PFSK-1 (cell line): ENCODE measurements around the gene SUCLG2.

Experiments
- POLR2AphosphoS5 ChIP-seq: IDR thresholded peaks from 2 replicates; pipeline ENCODE4 v1.6.1; 2012; ENCODE audit warnings: low read depth, mild to moderate bottlenecking, control low read depth, low read length, moderate library complexity
- SIN3A ChIP-seq: IDR thresholded peaks from 2 replicates; pipeline ENCODE4 v1.6.1; 2012; ENCODE audit warnings: mild to moderate bottlenecking, low read length, moderate library complexity, borderline replicate concordance; ENCODE audit not compliant: insufficient read depth
- TAF1 ChIP-seq: IDR thresholded peaks from 2 replicates; pipeline ENCODE4 v1.6.1; 2012; ENCODE audit warnings: low read length, control low read depth, borderline replicate concordance; ENCODE audit not compliant: insufficient read depth

GRCh38 chr3:67490658-67491057, 163.8 kb downstream of the SUCLG2 start:
- TF ChIP-seq TAF1 (no peak), POLR2AphosphoS5 (no peak), SIN3A (no peak)
